Lower leg skin (tissue), 3 donors: ENCODE data around the gene TTYH2.

Source experiments
- CTCF ChIP-seq, 3 donors: fragments of 450-650 bp; IDR thresholded peaks; one replicate each; pipeline ENCODE4 v1.5.1; 2016; ENCODE audit warnings: antibody characterized with exemption in 3 of 3, mild to moderate bottlenecking in 3 of 3, moderate library complexity in 2 of 3
- POLR2A ChIP-seq, 2 donors: fragments of 450-650 bp; IDR thresholded peaks; one replicate each; pipeline ENCODE4 v1.6.1; 2016 to 2017; ENCODE audit warnings: antibody characterized with exemption in 2 of 2, mild to moderate bottlenecking in 1 of 2, moderate library complexity in 1 of 2

GRCh38 chr17:74235040-74235581, 21.7 kb downstream of the TTYH2 start:
- TF ChIP-seq CTCF (IDR thresholded peaks at IDR 0.05) (no peak), POLR2A (IDR thresholded peaks at IDR 0.05) (no peak)
